IPS DF 6.9 (cell line): Measurements from ENCODE around the gene TBC1D23.
"Not testable (repeated sequence)": the region's sequence is repeated elsewhere in the genome, so short reads cannot be mapped to it uniquely, and the experiment has no call there.

Experiments
- DNase-seq: peaks from one replicate; pipeline ENCODE4 v3.0.0-alpha.2; 2013; ENCODE audit warnings: low read depth, low spot score
- H3K27ac ChIP-seq: one replicate; pipeline ENCODE4 v1.5.1; 2013; ENCODE audit warnings: low read length, control low read depth
- H3K27me3 ChIP-seq: 2 replicates; pipeline ENCODE4 v1.6.1; 2013; ENCODE audit warnings: mild to moderate bottlenecking, low read length; ENCODE audit not compliant: control insufficient read depth, insufficient read depth
- H3K36me3 ChIP-seq: 2 replicates; pipeline ENCODE4 v1.6.1; 2013; ENCODE audit warnings: low read length; ENCODE audit not compliant: control insufficient read depth, insufficient read depth
- H3K4me1 ChIP-seq: 2 replicates; pipeline ENCODE4 v1.6.1; 2013; ENCODE audit warnings: low read length; ENCODE audit not compliant: control insufficient read depth, insufficient read depth
- H3K4me3 ChIP-seq: 2 replicates; pipeline ENCODE4 v1.5.1; 2013; ENCODE audit warnings: mild to moderate bottlenecking, low read length
- H3K9me3 ChIP-seq: 2 replicates; pipeline ENCODE4 v1.6.1; 2013; ENCODE audit warnings: low read length, inconsistent platforms; ENCODE audit not compliant: control insufficient read depth, insufficient read depth
- WGBS: extraction: QIAGEN DNeasy Blood & Tissue Kit; methylation state at CpG from one replicate; pipeline ENCODE4 v1.1.7; 2013; ENCODE audit warnings: mixed read lengths, missing lambda C conversion rate; ENCODE audit not compliant: insufficient read length, insufficient coverage; 5-methylcytosine and 5-hydroxymethylcytosine counted together

TBC1D23 gene

GRCh38 chr3:100269001-100269400 is 8.2 kb downstream of the TBC1D23 start:
- Histone ChIP-seq H3K27ac (no peak overlapping the region), H3K4me3 (no peak overlapping the region), H3K27me3 (no peaks in the 10 kb centered on the region), H3K36me3 (no peaks in the 10 kb centered on the region), H3K9me3 (no peaks in the 10 kb centered on the region), H3K4me1 (no peaks in the 10 kb centered on the region)
- WGBS, result no CpG with 5 or more reads among the region's 2 CpGs
- no peak for DNase-seq

GRCh38 chr3:100269410-100270214 is 8.8 kb downstream of the TBC1D23 start:
- no peak overlapping the region for H3K27ac ChIP-seq

GRCh38 chr3:100270215-100270583 is 9.4 kb downstream of the TBC1D23 start:
- Histone ChIP-seq H3K4me3 (no peak overlapping the region), H3K9me3 (no peaks in the 10 kb centered on the region), H3K27me3 (no peaks in the 10 kb centered on the region), H3K36me3 (no peaks in the 10 kb centered on the region), H3K4me1 (no peaks in the 10 kb centered on the region), H3K27ac (no peak overlapping the region)
- DNase-seq, result no peak
- no CpG with 5 or more reads among the region's 2 CpGs for WGBS

More at GRCh38 chr3:100269410-100270214, 8.8 kb downstream of the TBC1D23 start:
- Histone ChIP-seq H3K4me3 (no peak overlapping the region), H3K36me3 (no peaks in the 10 kb centered on the region), H3K4me1 (no peaks in the 10 kb centered on the region), H3K9me3 (no peaks in the 10 kb centered on the region), H3K27me3 (no peaks in the 10 kb centered on the region)
- WGBS, result no CpG with 5 or more reads among the region's 2 CpGs
- DNase-seq, result no peak

- H3K27ac ChIP-seq, result no peak overlapping the region
Measured at GRCh38 chr3:100271522-100271921, 10.7 kb downstream of the TBC1D23 start.

GRCh38 chr3:100272797-100273611 is 12.2 kb downstream of the TBC1D23 start:
- no CpG with 5 or more reads among the region's 13 CpGs for WGBS
- not testable (repeated sequence) for DNase-seq

More at GRCh38 chr3:100271522-100271921, 10.7 kb downstream of the TBC1D23 start:
- H3K4me1 ChIP-seq, result no peaks in the 10 kb centered on the region
- H3K36me3 ChIP-seq, result no peaks in the 10 kb centered on the region
- no peaks in the 10 kb centered on the region for H3K27me3 ChIP-seq
- no peaks in the 10 kb centered on the region for H3K9me3 ChIP-seq
- no CpG with 5 or more reads among the region's 1 CpG for WGBS
- no peak overlapping the region for H3K4me3 ChIP-seq
- no peak for DNase-seq

GRCh38 chr3:100274361-100274760 is 13.6 kb downstream of the TBC1D23 start:
- no peaks in the 10 kb centered on the region for H3K9me3 ChIP-seq
- no peaks in the 10 kb centered on the region for H3K36me3 ChIP-seq
- 86% methylated on average over 1 of the region's 5 CpGs for WGBS
- no peak overlapping the region for H3K27ac ChIP-seq
- H3K4me3 ChIP-seq, result no peak overlapping the region
- H3K4me1 ChIP-seq, result no peaks in the 10 kb centered on the region
- no peaks in the 10 kb centered on the region for H3K27me3 ChIP-seq
- no peak for DNase-seq

More at GRCh38 chr3:100272797-100273611, 12.2 kb downstream of the TBC1D23 start:
- not testable (repeated sequence) for H3K36me3 ChIP-seq, H3K27ac ChIP-seq, H3K4me3 ChIP-seq, H3K27me3 ChIP-seq, H3K9me3 ChIP-seq, H3K4me1 ChIP-seq

GRCh38 chr3:100277255-100277800 is 16.5 kb downstream of the TBC1D23 start:
- no CpG with 5 or more reads among the region's 1 CpG for WGBS

GRCh38 chr3:100278910-100279309 is 18.1 kb downstream of the TBC1D23 start:
- WGBS, result no CpG with 5 or more reads among the region's 2 CpGs
- Histone ChIP-seq H3K27me3 (no peaks in the 10 kb centered on the region), H3K27ac (no peak overlapping the region), H3K9me3 (no peaks in the 10 kb centered on the region), H3K36me3 (no peaks in the 10 kb centered on the region), H3K4me1 (no peaks in the 10 kb centered on the region), H3K4me3 (no peak overlapping the region)
- no peak for DNase-seq

More at GRCh38 chr3:100277255-100277800, 16.5 kb downstream of the TBC1D23 start:
- no peak overlapping the region for H3K4me3 ChIP-seq
- H3K9me3 ChIP-seq, result no peaks in the 10 kb centered on the region
- no peaks in the 10 kb centered on the region for H3K27me3 ChIP-seq
- H3K36me3 ChIP-seq, result no peaks in the 10 kb centered on the region
- H3K4me1 ChIP-seq, result no peaks in the 10 kb centered on the region
- no peak for DNase-seq
- no peak overlapping the region for H3K27ac ChIP-seq

GRCh38 chr3:100288288-100288894 is 27.6 kb downstream of the TBC1D23 start:
- no peaks in the 10 kb centered on the region for H3K9me3 ChIP-seq
- H3K4me3 ChIP-seq, result no peak overlapping the region
- no peaks in the 10 kb centered on the region; the same call in 1 of the 2 replicates for H3K4me1 ChIP-seq
- DNase-seq, result no peak
- no peaks in the 10 kb centered on the region for H3K36me3 ChIP-seq
- H3K27me3 ChIP-seq, result no peaks in the 10 kb centered on the region
- H3K27ac ChIP-seq, result no peak overlapping the region

GRCh38 chr3:100289339-100289738 is 28.5 kb downstream of the TBC1D23 start:
- WGBS, result no CpG with 5 or more reads among the region's 2 CpGs
- no peak for DNase-seq
- no peaks in the 10 kb centered on the region for H3K36me3 ChIP-seq
- H3K9me3 ChIP-seq, result no peaks in the 10 kb centered on the region
- no peak overlapping the region for H3K4me3 ChIP-seq
- no peaks in the 10 kb centered on the region; the same call in 1 of the 2 replicates for H3K4me1 ChIP-seq
- H3K27me3 ChIP-seq, result no peaks in the 10 kb centered on the region
- no peak overlapping the region for H3K27ac ChIP-seq
